K562 (cell line): ENCODE results near the gene MYG1. TPM values are rescaled to one million over a fixed set of nuclear protein-coding genes. Genes with fewer than 3 reads are reported as not detected.

Experiments used
- ARNT ChIP-seq, 2 experiments: fragments of 450-650 bp; IDR thresholded peaks; 2 replicates each; pipeline ENCODE4 v1.6.1; 2016; ENCODE audit warnings: mild to moderate bottlenecking in 1 of 2
- BRD9 ChIP-seq: fragments of 450-650 bp; IDR thresholded peaks from 2 replicates; pipeline ENCODE4 v1.6.1; 2018; ENCODE audit warnings: low read depth; ENCODE audit not compliant: partially characterized antibody
- CHAMP1 ChIP-seq: fragments of 450-650 bp; IDR thresholded peaks from 2 replicates; pipeline ENCODE4 v1.6.1; 2016; ENCODE audit warnings: mild to moderate bottlenecking
- CREM ChIP-seq: IDR thresholded peaks from 2 replicates; pipeline ENCODE4 v1.6.1; 2014; ENCODE audit warnings: antibody characterized with exemption, low read depth
- ETV1 ChIP-seq: fragments of 450-650 bp; conservative IDR thresholded peaks from 2 replicates; pipeline ENCODE4 v1.6.1; 2016; ENCODE audit warnings: missing genetic modification characterization, control low read depth, low read depth, missing compliant biosample characterization
- GTF2E2 ChIP-seq: fragments of 200-800 bp; sonication (Bioruptor generic); IDR thresholded peaks from 2 replicates; pipeline ENCODE4 v1.6.1; 2016; ENCODE audit warnings: missing genetic modification characterization, missing compliant biosample characterization
- HDAC2 ChIP-seq: fragments of 450-650 bp; IDR thresholded peaks from 2 replicates; pipeline ENCODE4 v1.6.1; 2016; ENCODE audit warnings: mild to moderate bottlenecking
- ILF3 ChIP-seq: fragments of 450-650 bp; IDR thresholded peaks from 2 replicates; pipeline ENCODE4 v1.6.1; 2018; ENCODE audit warnings: antibody characterized with exemption, mild to moderate bottlenecking, moderate library complexity, borderline replicate concordance
- LCOR ChIP-seq: sonication (generic); formaldehyde crosslinking; IDR thresholded peaks from 2 replicates; pipeline ENCODE4 v1.8.0; 2022; ENCODE audit warnings: mild to moderate bottlenecking, missing genetic modification reagents
- NFRKB ChIP-seq: fragments of 450-650 bp; IDR thresholded peaks from 2 replicates; pipeline ENCODE4 v1.6.1; 2016; ENCODE audit warnings: low read depth
- NRF1 ChIP-seq, 2 experiments: fragments of 450-650 bp; IDR thresholded peaks in 1 of 2; conservative IDR thresholded peaks in 1 of 2; 2 replicates each; pipeline ENCODE4 v1.6.1; 2014; ENCODE audit warnings: mild to moderate bottlenecking in 2 of 2
- POLR2G ChIP-seq: fragments of 200-400 bp; formaldehyde crosslinking; IDR thresholded peaks from 2 replicates; pipeline ENCODE4 v1.6.1; 2017; ENCODE audit warnings: low read depth, mild to moderate bottlenecking, antibody characterized with exemption, low read length, moderate library complexity
- PRDM10 ChIP-seq: fragments of 450-650 bp; IDR thresholded peaks from 2 replicates; pipeline ENCODE4 v1.6.1; 2018; ENCODE audit not compliant: partially characterized antibody
- RFX5 ChIP-seq: IDR thresholded peaks from 2 replicates; pipeline ENCODE4 v1.6.1; 2011; ENCODE audit warnings: low read depth, mild to moderate bottlenecking, improper control_type of control experiment, low read length
- SMARCA5 ChIP-seq: fragments of 450-650 bp; IDR thresholded peaks from 2 replicates; pipeline ENCODE4 v1.6.1; 2016
- SP1 ChIP-seq: sonication (generic); formaldehyde crosslinking; IDR thresholded peaks from 2 replicates; pipeline ENCODE4 v1.8.1; 2022; ENCODE audit warnings: mild to moderate bottlenecking, missing genetic modification reagents
- SRSF3 ChIP-seq: fragments of 200-400 bp; formaldehyde crosslinking; IDR thresholded peaks from 2 replicates; pipeline ENCODE4 v1.6.1; 2016; ENCODE audit warnings: mild to moderate bottlenecking, low read length, moderate library complexity; ENCODE audit not compliant: insufficient read depth
- TBP ChIP-seq: optimal IDR thresholded peaks from 2 replicates; pipeline ENCODE3; 2011; ENCODE audit warnings: low read depth, low read length, improper control_type of control experiment
- TRIM24 ChIP-seq, 2 experiments: fragments of 450-650 bp; IDR thresholded peaks; 2 replicates each; pipeline ENCODE4 v1.6.1; 2016
- TRIM28 ChIP-seq: fragments of 450-650 bp; IDR thresholded peaks from 2 replicates; pipeline ENCODE4 v1.6.1; 2017
- ZNF12 ChIP-seq: sonication (generic); formaldehyde crosslinking; IDR thresholded peaks from 2 replicates; pipeline ENCODE4 v1.4.0; 2020; ENCODE audit warnings: mild to moderate bottlenecking, missing genetic modification reagents
- ZNF134 ChIP-seq: fragments of 250-450 bp; sonication (Bioruptor Pico); conservative IDR thresholded peaks from 2 replicates; pipeline ENCODE4 v1.4.0; 2020
- ZNF175 ChIP-seq: fragments of 200-800 bp; sonication (Bioruptor generic); IDR thresholded peaks from 2 replicates; pipeline ENCODE4 v1.6.1; 2016; ENCODE audit warnings: low read depth, mild to moderate bottlenecking, missing genetic modification characterization, missing compliant biosample characterization
- ZNF224 ChIP-seq: sonication (generic); formaldehyde crosslinking; IDR thresholded peaks from 2 replicates; pipeline ENCODE4 v1.8.0; 2022; ENCODE audit warnings: mild to moderate bottlenecking, missing genetic modification reagents
- ZNF644 ChIP-seq: fragments of 200-800 bp; sonication (Bioruptor generic); IDR thresholded peaks from 2 replicates; pipeline ENCODE4 v1.6.1; 2016; ENCODE audit warnings: low read depth, missing genetic modification characterization, missing compliant biosample characterization
- ZNF830 ChIP-seq: fragments of 250-450 bp; sonication (Bioruptor Pico); IDR thresholded peaks from 2 replicates; pipeline ENCODE4 v1.5.0; 2021; ENCODE audit warnings: mild to moderate bottlenecking
- polyA plus RNA-seq, 8 experiments: library from polyadenylated mRNA; depleted of rRNA in 4 of 8; stranded (reverse) in 5 of 8; unstranded in 3 of 8; fragments of >200 nt; fragmentation: Nextera tagmentation in 2 of 8; fragmentation: Illumina TruSeq in 1 of 8; extraction: Ambion mirVana in 2 of 8; extraction: Trizol in 1 of 8; gene quantifications; 2 replicates each; pipeline versions ENCODE4 v1.2.1 to v1.2.3, GENCODE V29; 2011 to 2014; ENCODE audit warnings: inconsistent platforms in 1 of 8, missing spikeins in 1 of 8
- total RNA-seq, 7 experiments: library from RNA; depleted of rRNA in 6 of 7; stranded (reverse); fragments of >200 nt in 6 of 7; fragmentation: Illumina TruSeq in 2 of 7; extraction: Trizol in 2 of 7; gene quantifications; 2 replicates each; pipeline versions ENCODE4 v1.2.1 to v1.2.3, GENCODE V29; 2011 to 2021; ENCODE audit warnings: low replicate concordance in 1 of 7

MYG1 gene
- total and polyA plus RNA-seq, 9 of the 15 experiments (the other 6 are each of a cell fraction or from before 2014, with no cell fraction given) = 0.45 to 5.6 (median 2.1) TPM

GRCh38 chr12:53324113-53324778, 24.8 kb downstream of the MYG1 start (continued):
- TF ChIP-seq ZNF175 (CRISPR knock-in tag) (peak; percentile 37; the same call in 1 of the 2 replicates), TRIM28 (no peak), HDAC2 (peak; percentile 18; the same call in 1 of the 2 replicates), PRDM10 (no peak), ARNT (IDR thresholded peaks at IDR 0.05) (0 out of 4 replicates have a peak, but pooled peaks of 1 of the 2 experiments have one; percentile 26), ZNF644 (tag) (no peak), LCOR (CRISPR knock-in tag) (0 out of 2 replicates have a peak, but pooled peaks have one; percentile 6), NRF1 (conservative IDR thresholded peaks at IDR 0.05 in 1 of 2, IDR thresholded peaks at IDR 0.05 in 1 of 2) (peak; percentile 54 to 65), CREM (no peak), ZNF224 (CRISPR knock-in tag) (no peak), ZNF134 (no peak), TRIM24 (IDR thresholded peaks at IDR 0.05) (no peak), SRSF3 (no peak), ETV1 (tag) (peak; percentile 20; the same call in 1 of the 2 replicates), CHAMP1 (no peak), ZNF12 (CRISPR knock-in tag) (no peak), SMARCA5 (peak; percentile 31; the same call in 1 of the 2 replicates), SP1 (no peak), POLR2G (no peak), GTF2E2 (tag) (0 out of 2 replicates have a peak, but pooled peaks have one; percentile 67), TBP (no peak), ZNF830 (CRISPR knock-in tag) (no peak), BRD9 (peak; percentile 6), NFRKB (0 out of 2 replicates have a peak, but pooled peaks have one; percentile 37), ILF3 (no peak), RFX5 (no peak)
